GM19035 (cell line): ENCODE data around the gene PLEKHB2.
"Not testable (repeated sequence)": the region's sequence is repeated elsewhere in the genome, so short reads cannot be mapped to it uniquely, and the experiment has no call there.

Experiments
- ATAC-seq: cut with Tn5 transposase; IDR thresholded peaks from one replicate; pipeline ENCODE4 v1.9.1; 2021; ENCODE audit not compliant: unreplicated experiment

PLEKHB2 gene

GRCh38 chr2:131093696-131094462, 11.3 kb upstream of the PLEKHB2 start:
- ATAC-seq, result peak; percentile 69

- no peak for ATAC-seq
These were observed 10.5 kb upstream of the PLEKHB2 start for GRCh38 chr2:131094463-131095281.

DNA sequence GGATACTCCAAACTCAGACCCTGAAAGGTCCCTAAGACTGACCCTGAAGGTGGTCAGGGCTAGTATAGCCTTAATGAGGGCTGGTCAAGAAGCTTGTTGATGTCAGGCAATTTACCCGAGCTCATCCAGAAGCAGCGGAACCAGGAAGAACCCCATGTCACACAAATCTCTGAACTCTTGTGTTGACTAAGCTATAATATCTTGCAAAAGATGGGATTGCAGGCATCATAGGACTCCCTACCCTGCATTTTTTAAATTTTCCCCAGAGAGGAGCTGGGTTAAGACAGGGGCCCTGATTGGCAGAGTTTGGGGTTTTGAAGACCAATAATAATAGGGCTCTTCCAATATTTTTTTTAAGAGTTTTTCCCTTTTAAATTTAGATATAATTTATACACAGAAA, 2.0 kb upstream of the PLEKHB2 start:
- no peak for ATAC-seq

GRCh38 chr2:131104487-131105155, 515 bp upstream of the PLEKHB2 start:
- peak; percentile 70 for ATAC-seq

GRCh38 chr2:131105950-131106801, 1.0 kb downstream of the PLEKHB2 start:
- peak; percentile 41 for ATAC-seq

- ATAC-seq, result no peak
These were observed 7.4 kb downstream of the PLEKHB2 start for GRCh38 chr2:131112529-131112928.

- ATAC-seq, result no peak
These were observed 8.6 kb downstream of the PLEKHB2 start for GRCh38 chr2:131113566-131114227.

- ATAC-seq, result not testable (repeated sequence)
These were observed 9.8 kb downstream of the PLEKHB2 start for GRCh38 chr2:131114950-131115349.

GRCh38 chr2:131115752-131116151, 10.6 kb downstream of the PLEKHB2 start:
- no peak for ATAC-seq

DNA sequence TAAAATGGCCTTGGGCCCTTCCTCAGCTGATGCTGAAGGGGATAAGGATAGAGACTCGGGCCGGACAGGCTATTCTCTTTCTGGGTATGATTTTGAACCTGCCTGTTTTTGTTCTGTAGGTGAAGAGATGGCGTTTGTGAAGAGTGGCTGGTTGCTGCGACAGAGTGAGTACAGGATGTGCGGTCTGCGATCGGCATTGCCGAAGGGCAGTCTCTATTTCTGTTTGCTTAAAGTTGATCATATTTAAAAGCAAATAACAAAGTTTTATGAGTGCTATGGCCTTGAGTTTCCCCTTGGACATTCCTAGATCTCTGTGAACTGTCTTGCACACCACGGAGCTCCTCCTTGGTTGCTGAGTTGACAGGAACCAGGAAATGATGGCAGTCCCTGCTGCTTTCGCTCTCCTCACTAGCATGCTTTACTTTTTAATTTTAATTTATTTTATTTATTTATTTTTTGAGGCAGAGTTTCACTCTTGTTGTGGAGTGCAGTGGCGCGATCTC, 15.7 kb downstream of the PLEKHB2 start:
- ATAC-seq, result no peak

GRCh38 chr2:131121464-131121863, 16.3 kb downstream of the PLEKHB2 start:
- no peak for ATAC-seq

DNA sequence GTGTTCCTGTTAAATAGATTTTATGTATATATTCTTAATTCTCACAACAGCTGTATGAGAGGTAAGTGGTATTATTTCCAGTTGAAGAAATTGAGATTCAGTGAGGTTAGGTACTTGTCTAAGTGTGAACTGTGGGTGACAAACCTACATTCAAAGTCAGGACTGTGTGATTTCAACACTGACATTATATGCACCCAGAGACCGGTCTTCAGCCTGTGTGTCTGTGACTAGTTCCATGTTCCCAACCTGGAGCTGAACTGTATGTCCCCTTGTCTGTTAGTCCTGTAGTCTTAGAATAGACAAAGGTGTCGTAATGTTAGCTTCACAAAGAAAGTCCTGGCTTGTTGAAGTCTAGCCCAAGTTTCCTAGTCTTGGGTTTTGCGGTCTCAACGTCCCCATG, 17.4 kb downstream of the PLEKHB2 start:
- no peak for ATAC-seq

GRCh38 chr2:131123192-131123591, 18.1 kb downstream of the PLEKHB2 start:
- ATAC-seq, result no peak

DNA sequence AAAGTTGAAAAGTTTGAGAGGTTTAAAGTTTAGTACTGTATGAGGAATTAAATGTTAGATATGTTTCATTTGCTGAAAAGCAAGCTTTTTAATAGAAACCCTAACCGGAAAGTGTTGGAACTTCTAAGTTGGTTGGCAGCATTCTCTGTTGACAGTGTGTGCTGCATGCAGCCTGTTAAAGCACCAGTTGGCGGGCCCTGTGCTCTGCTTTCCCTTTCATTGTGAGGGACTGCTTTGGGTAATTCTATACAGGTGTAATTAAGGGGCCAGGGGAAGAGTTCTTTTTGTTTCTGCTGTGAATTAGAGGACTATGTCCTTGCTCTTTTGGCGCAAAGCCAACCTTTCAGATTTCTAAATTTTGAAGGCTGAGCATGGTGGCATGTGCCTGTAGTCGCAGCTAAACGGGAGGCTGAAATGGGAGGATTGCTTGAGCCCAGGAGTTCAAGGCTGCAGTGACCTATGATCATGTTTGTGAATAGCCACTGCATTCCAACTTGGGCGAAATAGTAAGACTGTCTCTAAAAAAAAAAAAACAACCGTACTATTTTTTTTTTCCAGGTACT, 20.1 kb downstream of the PLEKHB2 start:
- no peak for ATAC-seq

DNA sequence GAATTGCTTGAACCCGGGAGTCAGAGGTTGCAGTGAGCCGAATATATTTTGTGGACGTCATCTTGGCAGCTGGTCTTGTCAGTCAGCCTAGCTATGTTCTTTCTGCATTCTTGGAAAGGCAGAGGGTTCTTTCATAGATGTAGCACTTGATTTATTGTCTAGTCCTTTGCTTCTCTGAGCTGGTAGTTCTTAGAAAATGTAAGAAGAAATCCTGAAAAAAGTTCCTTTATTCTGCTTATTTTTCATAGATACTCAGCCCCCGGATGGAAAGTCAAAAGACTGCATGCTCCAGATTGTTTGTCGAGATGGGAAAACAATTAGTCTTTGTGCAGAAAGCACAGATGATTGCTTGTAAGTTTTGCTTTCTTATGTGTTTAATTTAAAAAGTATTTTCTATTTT, 21.3 kb downstream of the PLEKHB2 start:
- ATAC-seq, result no peak

DNA sequence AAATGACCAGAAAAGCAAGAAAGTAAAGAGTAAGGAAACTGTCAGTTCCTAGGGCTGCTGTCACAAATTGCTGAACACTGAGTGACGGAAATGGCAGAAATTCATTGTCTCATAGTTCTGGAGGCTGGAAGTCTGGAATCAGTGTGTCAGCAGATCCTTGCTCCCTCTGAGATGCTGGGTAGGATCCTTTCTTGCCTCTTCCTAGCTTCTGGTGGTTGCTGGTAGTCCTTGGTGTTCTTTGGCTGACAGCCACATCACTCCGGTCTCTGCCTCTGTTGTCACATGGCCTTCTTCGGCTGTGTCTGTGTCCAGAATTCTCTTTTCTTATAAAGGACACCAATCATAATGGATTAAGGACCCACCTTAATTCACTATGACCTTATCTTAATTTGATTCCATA, 21.9 kb downstream of the PLEKHB2 start:
- no peak for ATAC-seq

GRCh38 chr2:131127981-131128380, 22.8 kb downstream of the PLEKHB2 start:
- no peak for ATAC-seq

DNA sequence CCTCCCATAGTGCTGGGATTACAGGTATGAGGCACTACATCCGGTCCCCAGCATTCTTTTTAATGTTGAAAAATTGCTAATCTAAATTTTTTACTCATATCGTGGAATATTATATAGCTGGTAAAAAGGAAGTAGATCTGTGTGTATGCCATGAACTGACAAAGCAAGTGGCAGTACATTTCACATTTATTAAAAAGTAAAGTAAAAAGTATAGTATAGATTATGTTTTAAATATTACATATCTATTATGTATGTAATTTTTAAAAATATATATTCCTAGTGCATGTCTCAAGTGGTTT, 25.1 kb downstream of the PLEKHB2 start:
- no peak for ATAC-seq

GRCh38 chr2:131132729-131133128, 27.6 kb downstream of the PLEKHB2 start:
- no peak for ATAC-seq

- ATAC-seq, result no peak
These were observed 35.4 kb downstream of the PLEKHB2 start for GRCh38 chr2:131140581-131140980.
